ENCODE measurements around the gene TMEM119. TPM values are rescaled to one million over a fixed set of nuclear protein-coding genes. Genes with fewer than 3 reads are reported as not detected.
"Not testable (repeated sequence)": the region's sequence is repeated elsewhere in the genome, so short reads cannot be mapped to it uniquely, and the experiment has no call there.

TMEM119 gene
- total RNA-seq, 1 experiment from 2014 or later, result not detected

- DNase-seq (ENCODE audit: extremely low read depth, low read depth), result no peak
Measured at GRCh38 chr12:108604208-108604941, 6.5 kb upstream of the TMEM119 start.

- DNase-seq (ENCODE audit: extremely low read depth, low read depth), result no peak
Measured at GRCh38 chr12:108603743-108604142, 5.9 kb upstream of the TMEM119 start.

DNA sequence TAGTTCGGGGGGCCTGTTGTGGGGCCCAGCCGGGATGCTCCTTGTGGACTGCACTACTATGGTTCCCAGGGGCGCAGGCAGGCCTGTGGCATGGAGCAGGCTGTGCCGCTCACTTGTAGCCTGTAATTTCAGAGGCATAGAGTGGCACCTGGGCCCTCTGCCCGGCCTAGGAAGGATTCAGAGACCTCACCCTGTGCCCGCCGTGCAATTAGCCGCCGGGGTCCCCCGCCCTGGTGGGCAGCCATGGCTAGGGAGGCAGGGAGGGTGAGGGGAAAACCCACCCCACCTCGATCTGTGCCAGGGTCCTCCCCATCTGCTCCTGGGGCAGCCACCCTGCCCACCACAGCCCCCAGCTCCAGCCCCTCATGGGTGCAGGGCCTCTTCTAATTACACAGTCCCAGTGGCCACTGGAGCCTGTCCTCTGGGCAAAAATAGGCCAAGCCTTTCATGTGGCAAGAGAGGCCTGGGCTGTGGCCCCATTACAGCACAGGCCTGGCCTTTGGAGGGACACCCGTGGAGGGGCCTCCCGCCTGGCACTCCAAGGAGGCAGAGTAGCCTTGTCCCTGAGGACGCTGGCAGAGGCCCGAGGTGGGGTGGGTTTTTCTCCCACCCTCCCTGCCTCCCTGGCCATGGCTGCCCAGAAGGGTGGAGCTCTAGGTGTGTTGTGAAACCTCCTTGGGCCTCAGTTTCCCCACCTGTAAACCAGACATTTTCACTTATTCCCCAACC lies 5.3 kb upstream of the TMEM119 start:
- no peak for DNase-seq (ENCODE audit: extremely low read depth, low read depth)

GRCh38 chr12:108602209-108602705 lies 4.4 kb upstream of the TMEM119 start:
- DNase-seq (ENCODE audit: extremely low read depth, low read depth), result no peak

DNA sequence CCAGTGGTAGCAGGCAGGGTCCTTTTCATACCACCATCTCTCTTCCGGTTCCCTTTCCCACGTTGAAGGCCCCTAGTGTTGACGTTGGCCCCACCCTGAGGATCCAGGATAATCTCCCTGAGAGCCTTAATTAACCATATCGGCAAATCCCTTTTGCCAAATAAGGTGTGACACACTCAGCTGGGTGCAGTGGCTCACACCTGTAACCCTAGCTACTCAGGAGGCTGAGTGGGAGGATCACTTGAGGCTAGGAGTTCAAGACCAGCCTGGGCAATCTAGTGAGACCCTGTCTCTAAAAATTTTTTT lies 2.8 kb upstream of the TMEM119 start:
- DNase-seq (ENCODE audit: extremely low read depth, low read depth), result no peak

DNA sequence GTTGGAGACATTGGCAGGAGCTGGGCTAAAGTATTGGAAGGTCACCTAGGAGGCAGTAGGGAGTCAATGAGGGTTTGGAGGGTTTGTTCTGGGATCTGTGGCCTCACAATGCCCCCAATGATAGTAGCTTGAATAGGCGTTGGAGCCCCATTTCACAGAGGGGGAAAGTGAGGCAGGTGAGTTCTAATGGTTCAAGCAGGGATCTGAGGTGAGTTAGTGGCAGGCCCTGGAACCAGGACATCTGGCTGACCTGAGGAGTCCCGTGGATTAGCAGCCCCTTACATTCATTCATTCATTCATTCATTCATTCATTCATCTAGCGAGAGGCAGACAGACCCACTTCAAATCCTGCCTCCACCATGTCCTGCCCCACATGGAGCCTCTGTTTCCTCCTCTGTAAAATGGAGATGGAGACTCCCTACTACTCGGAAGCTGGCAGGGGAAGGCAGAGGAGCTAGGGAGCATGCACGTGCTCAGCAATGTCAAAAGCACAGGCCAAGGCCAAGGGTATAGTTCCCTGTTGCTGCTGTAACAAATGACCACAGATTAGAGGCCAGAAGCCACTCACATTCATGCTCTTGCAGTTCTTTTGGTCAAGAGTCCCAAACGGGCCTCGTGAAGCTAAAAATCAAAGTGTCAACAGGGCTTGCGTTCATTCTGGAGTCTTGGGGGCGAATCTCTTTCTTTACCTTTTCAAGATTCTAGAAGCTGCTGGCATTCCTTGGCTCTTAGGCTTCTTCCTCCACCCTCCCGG lies 2.2 kb upstream of the TMEM119 start:
- DNase-seq (ENCODE audit: extremely low read depth, low read depth), result no peak

DNA sequence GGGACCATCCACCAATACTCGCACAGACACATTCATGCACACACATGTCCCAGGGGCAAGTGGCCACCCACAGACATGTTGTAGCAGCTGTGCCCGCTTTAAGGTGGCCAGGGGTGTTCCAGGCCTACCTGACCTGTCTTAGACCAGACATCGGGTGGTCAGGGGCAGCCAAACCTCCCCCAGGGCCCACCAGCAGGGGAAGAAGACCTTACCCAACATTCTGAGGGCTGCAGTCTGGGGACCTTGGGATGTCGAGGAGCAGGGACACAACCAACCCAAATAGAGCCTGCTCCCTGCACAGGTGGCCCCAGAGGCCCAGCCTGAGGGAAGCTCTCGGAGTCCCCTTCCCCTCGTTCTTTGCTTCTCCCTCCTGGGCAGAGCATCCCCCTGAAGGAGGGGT lies 1.7 kb upstream of the TMEM119 start:
- no peak for DNase-seq (ENCODE audit: extremely low read depth, low read depth)

- no peak for DNase-seq (ENCODE audit: extremely low read depth, low read depth)
Measured at GRCh38 chr12:108598553-108599250, 818 bp upstream of the TMEM119 start.

- DNase-seq (ENCODE audit: extremely low read depth, low read depth), result no peak
Measured at GRCh38 chr12:108596854-108597558, 878 bp downstream of the TMEM119 start.

- no peak for DNase-seq (ENCODE audit: extremely low read depth, low read depth)
Measured at GRCh38 chr12:108595711-108596647, 1.9 kb downstream of the TMEM119 start.

DNA sequence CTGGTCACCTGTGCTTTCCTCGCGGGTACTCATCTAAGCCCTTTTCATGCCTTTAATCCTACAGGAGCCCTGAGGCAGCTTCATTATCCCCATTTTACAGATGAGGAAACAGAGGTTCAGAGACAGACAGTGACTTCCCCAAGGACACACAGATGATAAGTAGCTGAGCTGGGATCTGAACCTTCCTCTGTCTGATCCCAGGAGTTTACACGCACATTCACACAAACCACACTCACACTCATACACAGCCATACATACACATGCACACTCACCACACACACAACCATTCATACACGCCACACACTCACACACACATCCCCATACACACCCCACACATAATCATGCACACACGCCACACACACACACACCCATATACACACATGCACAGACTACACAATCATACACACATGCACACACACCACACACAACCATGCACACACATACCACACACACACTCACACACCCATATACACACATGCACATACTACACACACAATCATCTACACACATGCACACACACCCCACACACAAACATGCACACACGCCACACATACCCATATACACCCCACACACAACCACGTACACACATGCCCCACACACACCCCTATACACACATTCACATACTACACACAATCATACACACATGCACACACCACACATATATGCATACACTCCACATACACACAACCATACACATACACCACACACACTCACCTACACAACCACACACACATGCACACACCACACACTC lies 2.7 kb downstream of the TMEM119 start:
- DNase-seq (ENCODE audit: extremely low read depth, low read depth), result no peak

DNA sequence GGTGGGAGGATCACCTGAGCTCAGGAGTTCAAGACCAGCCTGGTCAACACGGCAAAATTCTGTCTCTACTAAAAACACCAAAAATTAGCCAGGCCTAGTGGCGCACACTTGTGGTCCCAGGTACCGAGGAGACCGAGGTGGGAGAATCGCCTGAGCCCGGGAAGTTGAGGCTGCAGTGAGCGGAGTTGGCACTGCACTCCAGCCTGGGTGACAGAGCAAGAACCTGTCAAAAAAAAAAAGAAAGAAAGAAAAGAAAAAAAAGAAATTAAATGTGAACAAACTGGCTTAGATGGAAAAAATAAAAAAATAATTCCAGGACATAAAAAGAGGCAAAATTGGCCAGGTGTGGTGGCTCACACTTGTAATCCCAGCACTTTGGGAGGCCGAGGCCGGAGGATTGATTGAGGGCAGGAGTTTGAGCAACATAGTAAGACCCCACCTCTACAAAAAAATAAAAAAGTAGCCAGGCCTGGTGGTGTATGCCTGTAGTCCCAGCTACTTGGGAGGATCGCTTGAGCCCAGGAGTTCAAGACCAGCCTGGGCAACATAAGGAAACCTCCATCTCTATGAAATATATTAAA lies 3.5 kb downstream of the TMEM119 start:
- DNase-seq (ENCODE audit: extremely low read depth, low read depth), result no peak

DNA sequence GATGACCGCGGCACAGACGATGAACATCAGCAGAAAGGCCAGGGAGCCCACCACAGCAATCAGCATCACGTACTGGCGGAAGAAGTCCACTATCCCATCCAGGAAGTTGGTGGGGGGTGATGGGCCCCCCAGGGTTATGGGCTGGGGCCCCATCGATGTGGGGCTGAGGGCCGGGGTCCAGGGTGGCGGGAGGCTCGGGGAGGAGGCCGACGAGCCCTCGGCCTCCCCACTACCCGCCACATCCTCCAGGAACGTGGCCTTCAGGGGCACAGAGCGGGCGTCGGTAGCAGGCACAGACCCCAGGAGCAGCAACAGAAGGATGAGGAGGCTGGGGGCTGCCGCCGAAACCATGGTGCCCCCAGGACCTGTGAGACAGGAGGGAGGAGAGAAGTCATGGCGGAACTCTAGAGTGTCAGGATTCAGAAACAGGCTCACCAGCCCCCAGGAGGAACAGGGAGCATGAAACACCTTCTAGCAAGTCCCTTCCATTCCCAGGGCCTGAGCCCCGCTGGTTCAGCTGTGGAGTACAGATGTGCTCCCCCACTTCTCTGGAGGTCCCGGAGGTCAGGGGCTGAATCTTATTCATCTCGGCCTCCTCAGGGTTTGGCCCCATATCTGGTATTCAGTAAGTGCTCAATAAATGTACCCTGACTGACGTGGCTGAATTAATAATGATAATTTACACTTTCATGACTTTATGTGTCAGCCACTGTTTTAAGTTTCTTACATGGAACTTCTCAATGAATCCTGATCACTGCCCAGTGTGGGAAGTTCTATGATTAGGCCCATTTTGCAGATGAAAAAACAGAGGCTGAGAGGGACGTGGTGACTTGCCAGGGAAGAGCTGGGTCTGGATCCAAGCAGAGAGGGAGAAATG lies 5.6 kb downstream of the TMEM119 start:
- DNase-seq (ENCODE audit: extremely low read depth, low read depth), result no peak

- DNase-seq (ENCODE audit: extremely low read depth, low read depth), result no peak
Measured at GRCh38 chr12:108591267-108591980, 6.5 kb downstream of the TMEM119 start.

DNA sequence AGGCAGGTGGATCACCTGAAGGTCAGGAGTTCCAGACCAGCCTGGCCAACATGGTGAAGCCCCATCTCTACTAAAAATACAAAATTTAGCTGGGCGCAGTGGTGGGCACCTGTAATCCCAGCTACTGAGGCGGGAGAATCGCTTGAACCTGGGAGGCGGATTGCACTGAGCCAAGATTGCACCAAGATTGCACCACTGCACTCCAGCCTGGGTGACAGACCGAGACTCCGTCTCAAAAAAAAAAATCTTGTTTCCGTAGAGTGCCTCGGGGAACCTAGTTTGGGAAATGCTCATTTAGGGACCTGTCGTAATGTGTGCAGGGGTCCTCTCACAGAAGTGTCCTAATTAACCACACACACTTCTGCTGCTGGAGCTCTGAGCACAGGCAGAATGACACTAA lies 7.4 kb downstream of the TMEM119 start:
- DNase-seq (ENCODE audit: extremely low read depth, low read depth), result not testable (repeated sequence)

- DNase-seq (ENCODE audit: extremely low read depth, low read depth), result no peak
Measured at GRCh38 chr12:108589840-108590229, 8.0 kb downstream of the TMEM119 start.

All from NCI-H460 (cell line).